Esophagus squamous epithelium (tissue), 4 donors: ENCODE data around the gene EMILIN2.

ENCODE experiments used
- CTCF ChIP-seq, 6 experiments: fragments of 450-650 bp in 4 of 6; fragments of 200-600 bp in 2 of 6; sonication (generic) in 2 of 6; IDR thresholded peaks; one replicate each; pipeline ENCODE4 v1.5.1; 2016 to 2019; ENCODE audit warnings: antibody characterized with exemption in 6 of 6, mild to moderate bottlenecking in 4 of 6, moderate library complexity in 4 of 6
- POLR2A ChIP-seq, 4 donors: fragments of 450-650 bp; IDR thresholded peaks; one replicate each; pipeline ENCODE4 v1.6.1; 2017; ENCODE audit warnings: antibody characterized with exemption in 4 of 4, mild to moderate bottlenecking in 4 of 4, moderate library complexity in 3 of 4

- TF ChIP-seq POLR2A (IDR thresholded peaks at IDR 0.05) (no peak), CTCF (IDR thresholded peaks at IDR 0.05) (no peak)
Observed at GRCh38 chr18:2954869-2955645, 108.3 kb downstream of the EMILIN2 start.
